ENCODE data around the gene ADNP. TPM values are rescaled to one million over a fixed set of nuclear protein-coding genes. Genes with fewer than 3 reads are reported as not detected.

The ADNP gene
- total and polyA plus RNA-seq, 2 experiments from 2014 or later, result 13.1 to 43.7 TPM

- peaks cover 17% of the 10 kb centered on the region for H3K4me1 ChIP-seq (ENCODE audit: insufficient read depth)
- 93% methylated on average over 10 of the region's 10 CpGs for WGBS (ENCODE audit: low lambda C conversion rate, missing lambda C conversion rate)
- no peaks in the 10 kb centered on the region for H3K9me3 ChIP-seq (ENCODE audit: low read depth)
- no peaks in the 10 kb centered on the region for H3K36me3 ChIP-seq (replicated peaks; ENCODE audit: insufficient read depth, low read depth)
- no peak overlapping the region for H2AFZ ChIP-seq
- no peak overlapping the region for H3K4me2 ChIP-seq
- no peak overlapping the region for H3K27ac ChIP-seq
- DNase-seq (ENCODE audit: low spot score), result no peak
- no peaks in the 10 kb centered on the region for H3K9me2 ChIP-seq (replicated peaks; ENCODE audit: insufficient read depth)
- no peaks in the 10 kb centered on the region for H3K27me3 ChIP-seq
- H4K20me1 ChIP-seq (ENCODE audit: insufficient read depth, poor library complexity, severe bottlenecking), result no peaks in the 10 kb centered on the region
- H3K4me3 ChIP-seq, result no peak overlapping the region
- H3K79me2 ChIP-seq, result no peaks in the 10 kb centered on the region
- no peak for TF ChIP-seq EZH2phosphoT487 (IDR thresholded peaks at IDR 0.05; ENCODE audit: low read depth, severe bottlenecking, unreplicated experiment)
- TF ChIP-seq CTCF (IDR thresholded peaks at IDR 0.05; ENCODE audit: poor library complexity), result no peak
- no peak for TF ChIP-seq EZH2 (IDR thresholded peaks at IDR 0.05; ENCODE audit: borderline replicate concordance)
Observed at GRCh38 chr20:50873585-50873984, 57.7 kb downstream of the ADNP start.

GRCh38 chr20:50872560-50873425 is 58.4 kb downstream of the ADNP start:
- H3K36me3 ChIP-seq (replicated peaks; ENCODE audit: insufficient read depth, low read depth), result no peaks in the 10 kb centered on the region
- no peaks in the 10 kb centered on the region for H3K79me2 ChIP-seq
- no peak overlapping the region for H3K27ac ChIP-seq
- H2AFZ ChIP-seq, result no peak overlapping the region
- no peaks in the 10 kb centered on the region for H3K27me3 ChIP-seq
- 87% methylated on average over 16 of the region's 16 CpGs for WGBS (ENCODE audit: low lambda C conversion rate, missing lambda C conversion rate)
- H3K4me3 ChIP-seq, result no peak overlapping the region
- no peaks in the 10 kb centered on the region for H3K9me2 ChIP-seq (replicated peaks; ENCODE audit: insufficient read depth)
- H3K4me1 ChIP-seq (ENCODE audit: insufficient read depth), result peaks cover 17% of the 10 kb centered on the region
- H3K4me2 ChIP-seq, result no peak overlapping the region
- TF ChIP-seq EZH2 (IDR thresholded peaks at IDR 0.05; ENCODE audit: borderline replicate concordance), result no peak
- no peak for TF ChIP-seq EZH2phosphoT487 (IDR thresholded peaks at IDR 0.05; ENCODE audit: low read depth, severe bottlenecking, unreplicated experiment)
- TF ChIP-seq CTCF (IDR thresholded peaks at IDR 0.05; ENCODE audit: poor library complexity), result no peak
- H4K20me1 ChIP-seq (ENCODE audit: insufficient read depth, poor library complexity, severe bottlenecking), result no peaks in the 10 kb centered on the region
- DNase-seq (ENCODE audit: low spot score), result no peak
- no peaks in the 10 kb centered on the region for H3K9me3 ChIP-seq (ENCODE audit: low read depth)

GRCh38 chr20:50870561-50871161 is 60.6 kb downstream of the ADNP start:
- H3K4me2 ChIP-seq, result peak overlapping the region; percentile 72
- H3K36me3 ChIP-seq (replicated peaks; ENCODE audit: insufficient read depth, low read depth), result no peaks in the 10 kb centered on the region
- TF ChIP-seq CTCF (IDR thresholded peaks at IDR 0.05; ENCODE audit: poor library complexity) (no peak), EZH2phosphoT487 (IDR thresholded peaks at IDR 0.05; ENCODE audit: low read depth, severe bottlenecking, unreplicated experiment) (no peak), EZH2 (IDR thresholded peaks at IDR 0.05; ENCODE audit: borderline replicate concordance) (no peak)
- peak overlapping the region; percentile 35 for H2AFZ ChIP-seq
- H4K20me1 ChIP-seq (ENCODE audit: insufficient read depth, poor library complexity, severe bottlenecking), result no peaks in the 10 kb centered on the region
- DNase-seq (ENCODE audit: low spot score), result peak; percentile 77
- H3K4me3 ChIP-seq, result no peak overlapping the region
- no peaks in the 10 kb centered on the region for H3K9me3 ChIP-seq (ENCODE audit: low read depth)
- H3K79me2 ChIP-seq, result no peaks in the 10 kb centered on the region
- H3K27me3 ChIP-seq, result no peaks in the 10 kb centered on the region
- 13% methylated on average over 19 of the region's 19 CpGs for WGBS (ENCODE audit: low lambda C conversion rate, missing lambda C conversion rate)
- peak overlapping the region; percentile 50 for H3K27ac ChIP-seq
- no peaks in the 10 kb centered on the region for H3K9me2 ChIP-seq (replicated peaks; ENCODE audit: insufficient read depth)
- peaks cover 17% of the 10 kb centered on the region for H3K4me1 ChIP-seq (ENCODE audit: insufficient read depth)
